ENCODE results near the gene EPC1. TPM values are rescaled to one million over a fixed set of nuclear protein-coding genes. Genes with fewer than 3 reads are reported as not detected.

EPC1 gene
- total RNA-seq, 1 donor from 2014 or later, result 45.4 TPM

- no peaks in the 10 kb centered on the region for H3K79me2 ChIP-seq (ENCODE audit: low read depth)
- Mint-ChIP-seq H3K27ac (no peak overlapping the region), H3K4me1 (peaks cover 5% of the 10 kb centered on the region), H3K9me3 (no peaks in the 10 kb centered on the region), H3K36me3 (peaks cover 34% of the 10 kb centered on the region), H3K4me3 (no peak overlapping the region), H3K27me3 (ENCODE audit: insufficient read depth, low read depth) (peaks cover 4% of the 10 kb centered on the region)
- no peak overlapping the region for H3K4me2 ChIP-seq
- TF ChIP-seq EZH2phosphoT487 (IDR thresholded peaks at IDR 0.05), result no peak
- no peaks in the 10 kb centered on the region for H3K9me3 ChIP-seq (ENCODE audit: low read depth)
- no peak overlapping the region for H2AFZ ChIP-seq (replicated peaks)
- H4K20me1 ChIP-seq (ENCODE audit: low read depth), result peaks cover 14% of the 10 kb centered on the region
- H3K4me1 ChIP-seq, result peaks cover 11% of the 10 kb centered on the region
- H3K9ac ChIP-seq, result no peak overlapping the region
- peaks cover 40% of the 10 kb centered on the region for H3F3A ChIP-seq (ENCODE audit: low read depth)
- H3K4me3 ChIP-seq, result no peak overlapping the region
- H3K27ac ChIP-seq, result no peak overlapping the region
- no peaks in the 10 kb centered on the region for H3K27me3 ChIP-seq
- peaks cover 13% of the 10 kb centered on the region for H3K36me3 ChIP-seq
- DNase-seq (ENCODE audit: low spot score), result no peak
Observed at GRCh38 chr10:32265756-32266155, 81.2 kb downstream of the EPC1 start.

GRCh38 chr10:32263300-32263699 lies 83.7 kb downstream of the EPC1 start:
- Histone ChIP-seq H3K27ac (no peak overlapping the region), H3K4me3 (no peak overlapping the region), H3K9me3 (ENCODE audit: low read depth) (no peaks in the 10 kb centered on the region), H3K79me2 (ENCODE audit: low read depth) (no peaks in the 10 kb centered on the region), H3K4me2 (no peak overlapping the region), H3K27me3 (no peaks in the 10 kb centered on the region), H4K20me1 (ENCODE audit: low read depth) (peaks cover 14% of the 10 kb centered on the region), H3K36me3 (peaks cover 9% of the 10 kb centered on the region), H3K9ac (no peak overlapping the region), H2AFZ (replicated peaks) (no peak overlapping the region), H3F3A (ENCODE audit: low read depth) (peaks cover 24% of the 10 kb centered on the region), H3K4me1 (peaks cover 11% of the 10 kb centered on the region)
- no peak for TF ChIP-seq CTCF (IDR thresholded peaks at IDR 0.05)
- TF ChIP-seq EZH2 (IDR thresholded peaks at IDR 0.05), result no peak
- no peak for TF ChIP-seq EZH2phosphoT487 (IDR thresholded peaks at IDR 0.05)
- Mint-ChIP-seq H3K4me1 (peaks cover 5% of the 10 kb centered on the region), H3K36me3 (peaks cover 16% of the 10 kb centered on the region), H3K4me3 (no peak overlapping the region), H3K27ac (no peak overlapping the region), H3K27me3 (ENCODE audit: insufficient read depth, low read depth) (peaks cover 5% of the 10 kb centered on the region), H3K9me3 (no peaks in the 10 kb centered on the region)
- DNase-seq (ENCODE audit: low spot score), result no peak

GRCh38 chr10:32259551-32259950 lies 87.4 kb downstream of the EPC1 start:
- Histone ChIP-seq H3K4me3 (no peak overlapping the region), H3K27me3 (no peaks in the 10 kb centered on the region), H3F3A (ENCODE audit: low read depth) (no peaks in the 10 kb centered on the region), H3K27ac (no peak overlapping the region), H2AFZ (replicated peaks) (no peak overlapping the region), H3K36me3 (no peaks in the 10 kb centered on the region), H3K79me2 (ENCODE audit: low read depth) (no peaks in the 10 kb centered on the region), H3K9me3 (ENCODE audit: low read depth) (no peaks in the 10 kb centered on the region), H3K4me1 (no peaks in the 10 kb centered on the region), H3K4me2 (no peak overlapping the region), H4K20me1 (ENCODE audit: low read depth) (no peaks in the 10 kb centered on the region), H3K9ac (no peak overlapping the region)
- H3K4me3 Mint-ChIP-seq, result no peak overlapping the region
- peaks cover 5% of the 10 kb centered on the region for H3K27me3 Mint-ChIP-seq (ENCODE audit: insufficient read depth, low read depth)
- TF ChIP-seq EZH2phosphoT487 (IDR thresholded peaks at IDR 0.05), result no peak
- DNase-seq (ENCODE audit: low spot score), result no peak
- H3K36me3 Mint-ChIP-seq, result peaks cover 3% of the 10 kb centered on the region
- peaks cover 2% of the 10 kb centered on the region for H3K4me1 Mint-ChIP-seq
- H3K9me3 Mint-ChIP-seq, result no peaks in the 10 kb centered on the region
- no peak overlapping the region for H3K27ac Mint-ChIP-seq

GRCh38 chr10:32256613-32257437 lies 90.1 kb downstream of the EPC1 start:
- H3F3A ChIP-seq (ENCODE audit: low read depth), result no peaks in the 10 kb centered on the region
- peak; percentile 91 for TF ChIP-seq CTCF (IDR thresholded peaks at IDR 0.05)
- no peak for TF ChIP-seq EZH2phosphoT487 (IDR thresholded peaks at IDR 0.05)
- H3K79me2 ChIP-seq (ENCODE audit: low read depth), result no peaks in the 10 kb centered on the region
- Mint-ChIP-seq H3K27me3 (ENCODE audit: insufficient read depth, low read depth) (peaks cover 8% of the 10 kb centered on the region), H3K4me3 (no peak overlapping the region), H3K9me3 (no peaks in the 10 kb centered on the region), H3K4me1 (peaks cover 2% of the 10 kb centered on the region), H3K36me3 (no peaks in the 10 kb centered on the region), H3K27ac (no peak overlapping the region)
- peak overlapping the region; percentile 78 for H2AFZ ChIP-seq (replicated peaks)
- no peaks in the 10 kb centered on the region for H3K4me1 ChIP-seq
- no peak overlapping the region for H3K4me3 ChIP-seq
- H3K36me3 ChIP-seq, result no peaks in the 10 kb centered on the region
- H3K4me2 ChIP-seq, result no peak overlapping the region
- H4K20me1 ChIP-seq (ENCODE audit: low read depth), result no peaks in the 10 kb centered on the region
- H3K9me3 ChIP-seq (ENCODE audit: low read depth), result no peaks in the 10 kb centered on the region
- no peak overlapping the region for H3K9ac ChIP-seq
- H3K27ac ChIP-seq, result no peak overlapping the region
- H3K27me3 ChIP-seq, result no peaks in the 10 kb centered on the region
- DNase-seq (ENCODE audit: low spot score), result peak; percentile 70

All from neural progenitor cell (in vitro differentiated cells).